Endodermal cell (in vitro differentiated cells): ENCODE data around the gene ELAVL2. TPM values are rescaled to one million over a fixed set of nuclear protein-coding genes. Genes with fewer than 3 reads are reported as not detected.

Experiments used
- DNase-seq: peaks from one replicate; pipeline ENCODE4 v3.0.0-alpha.2; 2017
- H3K27ac ChIP-seq: 2 replicates; pipeline ENCODE4 v1.5.1; 2013; ENCODE audit warnings: mild to moderate bottlenecking, low read depth, low read length, moderate library complexity
- H3K27me3 ChIP-seq: 2 replicates; pipeline ENCODE4 v1.6.1; 2013; ENCODE audit warnings: mild to moderate bottlenecking, low read length, moderate library complexity; ENCODE audit not compliant: insufficient read depth, control insufficient read depth, poor library complexity, severe bottlenecking
- H3K36me3 ChIP-seq: 2 replicates; pipeline ENCODE4 v1.7.0; 2013; ENCODE audit warnings: mild to moderate bottlenecking, low read length, moderate library complexity; ENCODE audit not compliant: control insufficient read depth, insufficient read depth
- H3K4me1 ChIP-seq: one replicate; pipeline ENCODE4 v1.7.0; 2013; ENCODE audit warnings: low read length; ENCODE audit not compliant: control insufficient read depth, insufficient read depth
- H3K4me3 ChIP-seq: 2 replicates; pipeline ENCODE4 v1.5.1; 2013; ENCODE audit warnings: mild to moderate bottlenecking, low read length, moderate library complexity
- H3K9ac ChIP-seq: 2 replicates; pipeline ENCODE4 v1.6.1; 2013; ENCODE audit warnings: mild to moderate bottlenecking, low read length, moderate library complexity; ENCODE audit not compliant: poor library complexity, severe bottlenecking; ENCODE audit errors: extremely low read depth
- H3K9me3 ChIP-seq: 2 replicates; pipeline ENCODE4 v1.6.1; 2013; ENCODE audit warnings: mild to moderate bottlenecking, low read length, moderate library complexity; ENCODE audit not compliant: control insufficient read depth
- H3K27ac Mint-ChIP-seq: 2 replicates; pipeline ENCODE4 v1.8.0; 2020; ENCODE audit warnings: mixed read lengths
- H3K27me3 Mint-ChIP-seq: 2 replicates; pipeline ENCODE4 v1.8.0; 2021; ENCODE audit warnings: mild to moderate bottlenecking, mixed read lengths; ENCODE audit not compliant: insufficient read depth
- H3K36me3 Mint-ChIP-seq: 2 replicates; pipeline ENCODE4 v1.8.0; 2020; ENCODE audit warnings: low read depth, mixed read lengths
- H3K4me1 Mint-ChIP-seq: 2 replicates; pipeline ENCODE4 v1.8.0; 2020; ENCODE audit warnings: mixed read lengths
- H3K4me3 Mint-ChIP-seq: 2 replicates; pipeline ENCODE4 v1.8.0; 2020; ENCODE audit warnings: mild to moderate bottlenecking, moderate library complexity, mixed read lengths
- H3K9me3 Mint-ChIP-seq: 2 replicates; pipeline ENCODE4 v1.8.0; 2020; ENCODE audit warnings: mild to moderate bottlenecking, mixed read lengths
- WGBS, 2 experiments: methylation state at CpG; one replicate each; pipeline versions ENCODE4 v1.1.5 to v1.1.7; 2013; ENCODE audit warnings: missing lambda C conversion rate in 2 of 2, mixed read lengths in 1 of 2; ENCODE audit not compliant: insufficient coverage in 1 of 2, insufficient read length in 1 of 2; 5-methylcytosine and 5-hydroxymethylcytosine counted together
- total RNA-seq, 2 donors: library from RNA; stranded (reverse); fragmentation: NEBNext Ultra II Directional in 1 of 2; extraction: Animal tissue kit (Norgen Biotek cat#: 25700) in 1 of 2; gene quantifications; 2 replicates in 1 of 2; 3 replicates in 1 of 2; pipeline ENCODE4 v1.2.1, GENCODE V29; 2021
- TF ChIP-seq, protein P1 (sequence below): fragments of 200-600 bp; sonication (generic); conservative IDR thresholded peaks from 2 replicates; pipeline ENCODE4 v1.5.0; 2021; ENCODE audit warnings: antibody characterized with exemption, mild to moderate bottlenecking

Gene ELAVL2
- total RNA-seq, 2 donors from 2014 or later: 4.7 to 6.2 TPM

DNA sequence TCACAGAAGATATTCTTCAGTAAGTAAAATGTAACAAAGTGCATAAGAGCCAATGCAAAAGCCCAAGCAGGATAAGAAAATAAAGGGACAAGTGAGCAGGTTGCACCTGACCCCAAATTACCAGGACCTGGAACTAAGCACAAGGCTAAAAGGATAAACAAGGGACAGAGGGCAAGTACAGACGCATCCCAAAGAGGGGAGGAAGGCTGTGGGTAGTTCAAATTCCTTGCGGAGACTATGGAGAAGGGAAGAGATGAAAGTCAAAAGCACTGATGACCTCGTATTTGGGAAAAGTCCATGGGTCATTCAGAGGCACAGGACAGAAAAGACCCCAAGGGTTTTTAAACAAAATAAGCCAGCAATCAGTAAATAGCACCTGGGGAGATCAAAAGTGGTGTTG, 11.8 kb downstream of the ELAVL2 start:
- H3K9me3 Mint-ChIP-seq: no peaks in the 10 kb centered on the region
- no peak overlapping the region for H3K4me3 Mint-ChIP-seq
- H3K27ac Mint-ChIP-seq: no peak overlapping the region
- H3K9me3 ChIP-seq: no peaks in the 10 kb centered on the region
- no peak overlapping the region for H3K27ac ChIP-seq
- no peaks in the 10 kb centered on the region for H3K4me1 ChIP-seq
- WGBS, 2 experiments: 66 to 71% methylated on average over 2 to 3 of the region's 3 CpGs
- H3K4me1 Mint-ChIP-seq: peaks cover 18% of the 10 kb centered on the region
- H3K27me3 Mint-ChIP-seq: peaks cover 9% of the 10 kb centered on the region
- no peak overlapping the region for H3K4me3 ChIP-seq
- DNase-seq: no peak
- no peaks in the 10 kb centered on the region for H3K36me3 ChIP-seq
- no peaks in the 10 kb centered on the region for H3K36me3 Mint-ChIP-seq
- peaks cover 10% of the 10 kb centered on the region for H3K27me3 ChIP-seq
- TF ChIP-seq, protein P1, sequence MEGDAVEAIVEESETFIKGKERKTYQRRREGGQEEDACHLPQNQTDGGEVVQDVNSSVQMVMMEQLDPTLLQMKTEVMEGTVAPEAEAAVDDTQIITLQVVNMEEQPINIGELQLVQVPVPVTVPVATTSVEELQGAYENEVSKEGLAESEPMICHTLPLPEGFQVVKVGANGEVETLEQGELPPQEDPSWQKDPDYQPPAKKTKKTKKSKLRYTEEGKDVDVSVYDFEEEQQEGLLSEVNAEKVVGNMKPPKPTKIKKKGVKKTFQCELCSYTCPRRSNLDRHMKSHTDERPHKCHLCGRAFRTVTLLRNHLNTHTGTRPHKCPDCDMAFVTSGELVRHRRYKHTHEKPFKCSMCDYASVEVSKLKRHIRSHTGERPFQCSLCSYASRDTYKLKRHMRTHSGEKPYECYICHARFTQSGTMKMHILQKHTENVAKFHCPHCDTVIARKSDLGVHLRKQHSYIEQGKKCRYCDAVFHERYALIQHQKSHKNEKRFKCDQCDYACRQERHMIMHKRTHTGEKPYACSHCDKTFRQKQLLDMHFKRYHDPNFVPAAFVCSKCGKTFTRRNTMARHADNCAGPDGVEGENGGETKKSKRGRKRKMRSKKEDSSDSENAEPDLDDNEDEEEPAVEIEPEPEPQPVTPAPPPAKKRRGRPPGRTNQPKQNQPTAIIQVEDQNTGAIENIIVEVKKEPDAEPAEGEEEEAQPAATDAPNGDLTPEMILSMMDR: no peak
- no peak overlapping the region for H3K9ac ChIP-seq

- DNase-seq: no peak
- H3K9me3 ChIP-seq: no peaks in the 10 kb centered on the region
- no peak overlapping the region for H3K9ac ChIP-seq
- Mint-ChIP-seq H3K27ac (no peak overlapping the region), H3K27me3 (peaks cover 5% of the 10 kb centered on the region), H3K4me3 (no peak overlapping the region), H3K9me3 (no peaks in the 10 kb centered on the region), H3K36me3 (no peaks in the 10 kb centered on the region), H3K4me1 (peaks cover 8% of the 10 kb centered on the region)
- H3K27me3 ChIP-seq: peaks cover 2% of the 10 kb centered on the region
- H3K4me1 ChIP-seq: no peaks in the 10 kb centered on the region
- TF ChIP-seq, protein P1: no peak
- WGBS, 2 experiments: 83 to 100% methylated on average over 1 of the region's 1 CpG
- no peak overlapping the region for H3K4me3 ChIP-seq
- no peaks in the 10 kb centered on the region for H3K36me3 ChIP-seq
- no peak overlapping the region for H3K27ac ChIP-seq
These were observed 13.4 kb downstream of the ELAVL2 start for GRCh38 chr9:23812673-23813072.

DNA sequence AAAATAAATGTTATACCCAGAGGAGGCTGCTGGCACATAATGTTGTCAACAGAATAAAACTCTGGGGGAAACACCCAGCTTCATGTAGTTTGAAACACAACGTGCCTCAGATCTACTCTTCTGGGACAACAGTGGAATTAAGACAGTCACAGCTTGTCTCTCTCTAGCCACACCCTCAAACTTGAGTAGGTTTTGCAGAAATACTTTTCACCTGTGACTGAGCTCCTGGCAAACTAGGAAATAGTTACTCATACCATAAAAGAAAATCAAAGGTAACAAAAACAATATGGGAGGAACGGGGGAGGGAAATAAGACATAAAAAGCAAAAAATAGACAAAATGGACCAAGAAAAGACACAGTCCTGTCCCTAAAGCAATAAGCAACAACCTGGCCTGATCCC, 14.4 kb downstream of the ELAVL2 start:
- Histone ChIP-seq H3K36me3 (no peaks in the 10 kb centered on the region), H3K4me1 (no peaks in the 10 kb centered on the region), H3K9me3 (no peaks in the 10 kb centered on the region), H3K27me3 (no peaks in the 10 kb centered on the region), H3K9ac (no peak overlapping the region), H3K27ac (no peak overlapping the region), H3K4me3 (no peak overlapping the region)
- Mint-ChIP-seq H3K36me3 (no peaks in the 10 kb centered on the region), H3K27ac (no peak overlapping the region), H3K4me3 (no peak overlapping the region), H3K27me3 (peaks cover 5% of the 10 kb centered on the region), H3K4me1 (peaks cover 8% of the 10 kb centered on the region), H3K9me3 (no peaks in the 10 kb centered on the region)
- 83 to 100% methylated on average over 1 to 2 of the region's 2 CpGs for WGBS, 2 experiments
- TF ChIP-seq, protein P1: no peak
- no peak for DNase-seq
